GM12801 (cell line): ENCODE results near the gene WDFY1.

Source experiments
- TF ChIP-seq, protein P1 (sequence below): IDR thresholded peaks from one replicate; pipeline ENCODE4 v1.5.1; 2011; ENCODE audit warnings: control low read depth; ENCODE audit not compliant: insufficient read length; ENCODE audit errors: extremely low read depth

Gene WDFY1

DNA sequence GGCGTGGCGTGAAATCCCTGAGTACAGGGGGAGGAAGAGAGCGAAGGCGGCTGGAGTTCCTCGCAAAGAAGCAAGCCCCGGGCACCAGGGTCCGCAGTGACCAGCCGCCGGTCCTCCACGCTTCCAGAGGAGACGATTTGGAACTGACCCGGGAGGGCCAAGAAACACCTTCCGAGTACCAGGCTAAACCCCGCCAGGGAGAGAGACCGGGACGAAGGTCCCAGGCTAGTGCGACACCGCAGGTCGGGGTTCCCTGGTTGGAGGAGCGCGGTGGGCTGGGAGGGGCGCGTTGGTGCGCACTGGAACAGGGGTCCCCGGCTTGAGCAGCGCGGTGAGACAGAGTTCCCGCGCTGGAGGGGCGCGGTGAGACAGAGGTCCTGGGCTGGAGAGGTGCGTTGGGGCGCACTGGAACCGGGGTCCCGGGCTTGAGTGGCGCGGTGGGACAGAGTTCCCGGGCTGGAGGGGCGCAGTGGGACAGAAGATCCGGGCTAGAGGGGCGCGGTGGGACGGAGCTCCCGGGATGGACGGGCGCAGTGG, 901 bp downstream of the WDFY1 start:
- TF ChIP-seq, protein P1, sequence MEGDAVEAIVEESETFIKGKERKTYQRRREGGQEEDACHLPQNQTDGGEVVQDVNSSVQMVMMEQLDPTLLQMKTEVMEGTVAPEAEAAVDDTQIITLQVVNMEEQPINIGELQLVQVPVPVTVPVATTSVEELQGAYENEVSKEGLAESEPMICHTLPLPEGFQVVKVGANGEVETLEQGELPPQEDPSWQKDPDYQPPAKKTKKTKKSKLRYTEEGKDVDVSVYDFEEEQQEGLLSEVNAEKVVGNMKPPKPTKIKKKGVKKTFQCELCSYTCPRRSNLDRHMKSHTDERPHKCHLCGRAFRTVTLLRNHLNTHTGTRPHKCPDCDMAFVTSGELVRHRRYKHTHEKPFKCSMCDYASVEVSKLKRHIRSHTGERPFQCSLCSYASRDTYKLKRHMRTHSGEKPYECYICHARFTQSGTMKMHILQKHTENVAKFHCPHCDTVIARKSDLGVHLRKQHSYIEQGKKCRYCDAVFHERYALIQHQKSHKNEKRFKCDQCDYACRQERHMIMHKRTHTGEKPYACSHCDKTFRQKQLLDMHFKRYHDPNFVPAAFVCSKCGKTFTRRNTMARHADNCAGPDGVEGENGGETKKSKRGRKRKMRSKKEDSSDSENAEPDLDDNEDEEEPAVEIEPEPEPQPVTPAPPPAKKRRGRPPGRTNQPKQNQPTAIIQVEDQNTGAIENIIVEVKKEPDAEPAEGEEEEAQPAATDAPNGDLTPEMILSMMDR, result no peak

DNA sequence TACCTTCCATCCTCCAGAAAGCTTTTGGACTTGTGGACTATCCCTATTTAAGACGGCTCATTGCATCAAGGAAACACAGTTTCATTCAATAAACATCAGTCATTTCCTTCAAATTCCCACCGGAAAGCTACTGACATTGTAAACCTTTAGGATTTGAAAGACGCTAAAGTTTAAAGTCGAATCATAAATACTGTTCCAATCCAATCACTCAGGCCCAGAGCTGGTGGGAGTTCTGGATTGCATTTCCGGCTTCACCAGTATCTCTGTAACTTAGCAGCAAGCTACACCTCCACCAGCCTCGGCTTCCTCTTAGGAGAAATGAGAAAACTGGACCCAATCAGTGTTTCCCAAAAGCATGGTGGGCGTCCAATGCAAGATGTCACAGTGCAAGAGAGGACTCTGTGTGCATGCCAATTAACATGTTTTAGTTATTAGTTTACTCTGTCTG, 1.6 kb downstream of the WDFY1 start:
- TF ChIP-seq, protein P1, result no peak

DNA sequence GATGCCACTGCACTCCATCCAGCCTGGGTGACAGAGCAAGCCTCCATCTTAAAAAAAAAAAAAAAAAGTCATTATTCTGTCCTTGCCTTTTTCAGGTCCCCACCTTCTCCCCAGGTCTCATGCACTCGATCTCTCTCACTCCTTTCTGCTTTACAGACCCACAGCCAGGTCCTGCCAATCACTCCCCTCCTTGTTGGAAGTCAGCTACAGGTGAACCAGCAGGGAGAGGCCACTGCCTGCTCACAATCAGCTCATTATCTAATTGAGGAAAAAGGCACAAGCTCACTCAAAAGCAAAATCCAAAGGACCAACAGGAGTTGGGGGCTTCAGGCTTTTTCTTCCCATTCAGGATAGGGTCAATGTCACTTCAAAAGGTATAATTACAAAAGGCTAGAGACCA, 2.0 kb downstream of the WDFY1 start:
- TF ChIP-seq, protein P1, result no peak

DNA sequence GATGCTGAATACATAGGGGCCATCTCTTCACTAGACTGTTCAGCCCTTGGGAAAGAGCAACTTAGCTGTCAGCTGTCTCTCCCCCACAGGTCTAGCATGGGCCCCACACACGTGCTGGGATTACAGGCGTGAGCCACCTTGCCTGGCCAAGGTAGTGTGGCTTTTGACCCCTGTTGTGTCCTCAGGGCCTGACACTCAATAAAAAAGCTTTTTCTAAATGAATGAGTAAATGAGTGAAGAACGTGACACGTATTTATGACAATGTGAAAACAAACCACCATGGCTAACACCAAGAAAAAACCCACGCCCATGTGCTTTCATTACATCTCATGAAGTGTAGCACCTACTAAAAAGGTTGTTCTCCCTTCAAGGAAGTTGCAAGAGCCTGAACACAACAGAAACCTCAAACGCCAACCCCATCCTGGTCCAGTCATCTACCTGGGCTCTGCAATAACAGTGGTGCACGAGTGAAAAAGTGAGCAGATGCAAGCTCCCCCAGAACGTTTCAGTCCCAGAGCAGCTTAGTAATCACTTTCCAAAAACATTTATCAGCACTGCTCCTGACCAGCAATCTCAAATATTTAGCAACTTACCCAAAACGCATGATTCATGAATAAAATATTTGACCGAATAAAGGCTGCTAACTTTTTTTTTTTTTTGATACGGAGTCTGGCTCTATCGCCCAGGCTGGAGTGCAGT, 3.4 kb downstream of the WDFY1 start:
- TF ChIP-seq, protein P1, result no peak

DNA sequence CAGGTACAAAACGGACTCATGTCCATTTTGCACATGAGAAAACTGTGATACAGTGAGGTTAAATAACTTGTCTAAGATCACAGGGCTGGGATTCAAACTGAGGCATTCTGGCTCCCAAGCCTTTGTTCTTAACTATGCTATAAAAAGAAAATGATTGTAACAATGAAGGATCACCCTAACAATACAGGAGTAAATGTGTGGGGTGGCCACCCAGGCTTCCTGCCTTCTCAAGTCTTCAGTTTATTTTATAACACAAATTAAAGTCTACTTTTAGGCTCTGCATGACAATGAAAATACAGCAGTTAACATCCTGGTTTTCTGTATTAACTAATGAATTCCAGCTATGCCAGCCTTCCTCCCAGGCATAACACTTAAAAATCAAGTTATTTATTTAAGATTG, 7.6 kb downstream of the WDFY1 start:
- TF ChIP-seq, protein P1, result no peak

DNA sequence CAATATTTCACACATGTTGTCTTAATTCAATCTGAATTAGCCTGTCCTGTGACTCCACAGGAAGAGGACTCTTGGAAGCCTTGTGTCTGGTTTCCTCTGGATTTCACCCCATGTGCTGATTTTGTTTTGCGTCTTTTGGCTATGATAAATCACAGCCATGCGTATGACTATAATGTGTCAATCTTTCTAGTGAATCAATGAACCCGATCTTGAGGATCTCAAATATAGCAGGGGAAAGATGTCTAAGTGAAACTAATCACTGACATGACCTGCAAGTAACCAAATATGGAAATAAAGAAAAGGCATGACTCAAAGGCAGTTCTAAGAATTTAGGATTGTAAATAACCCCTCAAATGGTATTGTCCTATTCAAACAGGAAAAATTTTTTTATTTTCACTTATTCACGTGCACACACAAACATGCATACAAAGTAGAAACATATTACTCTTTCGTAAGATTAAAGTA, 8.2 kb downstream of the WDFY1 start:
- TF ChIP-seq, protein P1, result no peak

DNA sequence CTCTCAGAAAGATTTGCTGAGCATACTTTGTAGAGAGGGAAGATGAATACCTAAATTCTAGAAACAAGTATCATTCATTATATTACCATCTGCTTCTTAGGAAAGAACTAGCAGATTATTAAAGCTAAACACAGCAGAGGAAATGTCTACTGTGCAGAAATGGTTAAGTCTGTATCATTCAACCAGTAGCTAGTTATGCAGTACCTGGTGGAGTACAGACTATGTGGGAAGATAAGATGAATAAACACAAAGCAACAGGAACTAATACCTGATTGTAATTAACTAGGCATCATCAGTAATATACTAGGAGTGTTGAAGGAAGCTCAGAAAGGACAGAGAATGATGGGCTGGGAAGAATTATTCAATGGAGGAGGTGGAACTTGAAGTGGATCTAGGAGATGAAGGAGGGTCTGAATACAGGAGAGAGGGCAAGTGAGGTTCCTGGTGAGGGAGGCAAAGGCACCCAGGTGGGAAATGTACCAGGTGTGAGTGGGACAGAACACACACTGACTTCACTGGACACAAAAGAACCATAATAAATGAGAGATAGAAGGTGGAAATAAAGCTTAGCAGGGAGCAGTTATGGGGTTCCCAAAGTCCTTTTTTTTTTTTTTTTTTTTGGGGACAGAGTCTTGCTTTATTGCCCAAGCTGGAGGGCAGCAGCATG, 9.5 kb downstream of the WDFY1 start:
- TF ChIP-seq, protein P1, result no peak
